Activated CD8-positive, alpha-beta memory T cell treated with anti-CD3 and anti-CD28 coated beads, Interleukin-2, amount 50 U/mL, for 1 hour (primary cell): ENCODE results near the gene RFC1.
"Not testable (repeated sequence)": the region's sequence is repeated elsewhere in the genome, so short reads cannot be mapped to it uniquely, and the experiment has no call there.

Experiments
- DNase-seq: peaks from one replicate; pipeline ENCODE4 v3.0.0-alpha.2; 2020; ENCODE audit errors: extremely low read depth

Gene RFC1

GRCh38 chr4:39365830-39366771, at the start of gene RFC1:
Gene RFC1 (minus strand): TSS chr4:39366362. CDS start chr4:39366241, 121 bp downstream.
- peak; percentile 83 for DNase-seq

GRCh38 chr4:39415678-39416283, 49.6 kb upstream of the RFC1 start:
- no peak for DNase-seq

GRCh38 chr4:39411561-39411960, 45.4 kb upstream of the RFC1 start:
- not testable (repeated sequence) for DNase-seq

GRCh38 chr4:39410415-39410814, 44.3 kb upstream of the RFC1 start:
- DNase-seq: no peak

- DNase-seq: no peak
These were observed 41.4 kb upstream of the RFC1 start for GRCh38 chr4:39407584-39407885.

- no peak for DNase-seq
These were observed 40.8 kb upstream of the RFC1 start, which contains the start of gene KLB for GRCh38 chr4:39406763-39407583. Gene KLB (plus strand): TSS chr4:39406930. CDS start chr4:39406950, 20 bp downstream.

- not testable (repeated sequence) for DNase-seq
These were observed 35.5 kb upstream of the RFC1 start for GRCh38 chr4:39401640-39402039.

GRCh38 chr4:39394706-39395105, 28.5 kb upstream of the RFC1 start:
- no peak for DNase-seq

GRCh38 chr4:39390603-39391002, 24.4 kb upstream of the RFC1 start:
- no peak for DNase-seq

GRCh38 chr4:39384563-39384962, 18.4 kb upstream of the RFC1 start:
- no peak for DNase-seq

GRCh38 chr4:39383690-39384089, 17.5 kb upstream of the RFC1 start:
- DNase-seq: no peak

GRCh38 chr4:39375478-39375877, 9.3 kb upstream of the RFC1 start:
- no peak for DNase-seq

GRCh38 chr4:39371209-39371608, 5.0 kb upstream of the RFC1 start:
- DNase-seq: not testable (repeated sequence)

GRCh38 chr4:39369301-39369700, 3.1 kb upstream of the RFC1 start:
- no peak for DNase-seq

- DNase-seq: no peak
These were observed 1.0 kb upstream of the RFC1 start for GRCh38 chr4:39367166-39367565.

GRCh38 chr4:39365360-39365759, 802 bp downstream of the RFC1 start:
- no peak for DNase-seq

GRCh38 chr4:39363773-39364393, 2.3 kb downstream of the RFC1 start:
- DNase-seq: no peak

GRCh38 chr4:39362827-39363226, 3.3 kb downstream of the RFC1 start:
- no peak for DNase-seq

GRCh38 chr4:39360611-39361010, 5.6 kb downstream of the RFC1 start:
- DNase-seq: not testable (repeated sequence)

- DNase-seq: no peak
These were observed 9.2 kb downstream of the RFC1 start for GRCh38 chr4:39357002-39357401.

- DNase-seq: no peak
These were observed 12.0 kb downstream of the RFC1 start for GRCh38 chr4:39354254-39354552.
